Breast epithelium (tissue), 3 donors: ENCODE data around the gene ERF.

ENCODE experiments used
- POLR2A ChIP-seq: fragments of 450-650 bp; IDR thresholded peaks from one replicate; pipeline ENCODE4 v1.6.1; 2016; ENCODE audit warnings: antibody characterized with exemption, mild to moderate bottlenecking, moderate library complexity
- POLR2AphosphoS5 ChIP-seq, 3 donors: sonication (generic); formaldehyde crosslinking; IDR thresholded peaks; one replicate each; pipeline ENCODE4 v1.6.1; 2017; ENCODE audit warnings: antibody characterized with exemption in 3 of 3

DNA sequence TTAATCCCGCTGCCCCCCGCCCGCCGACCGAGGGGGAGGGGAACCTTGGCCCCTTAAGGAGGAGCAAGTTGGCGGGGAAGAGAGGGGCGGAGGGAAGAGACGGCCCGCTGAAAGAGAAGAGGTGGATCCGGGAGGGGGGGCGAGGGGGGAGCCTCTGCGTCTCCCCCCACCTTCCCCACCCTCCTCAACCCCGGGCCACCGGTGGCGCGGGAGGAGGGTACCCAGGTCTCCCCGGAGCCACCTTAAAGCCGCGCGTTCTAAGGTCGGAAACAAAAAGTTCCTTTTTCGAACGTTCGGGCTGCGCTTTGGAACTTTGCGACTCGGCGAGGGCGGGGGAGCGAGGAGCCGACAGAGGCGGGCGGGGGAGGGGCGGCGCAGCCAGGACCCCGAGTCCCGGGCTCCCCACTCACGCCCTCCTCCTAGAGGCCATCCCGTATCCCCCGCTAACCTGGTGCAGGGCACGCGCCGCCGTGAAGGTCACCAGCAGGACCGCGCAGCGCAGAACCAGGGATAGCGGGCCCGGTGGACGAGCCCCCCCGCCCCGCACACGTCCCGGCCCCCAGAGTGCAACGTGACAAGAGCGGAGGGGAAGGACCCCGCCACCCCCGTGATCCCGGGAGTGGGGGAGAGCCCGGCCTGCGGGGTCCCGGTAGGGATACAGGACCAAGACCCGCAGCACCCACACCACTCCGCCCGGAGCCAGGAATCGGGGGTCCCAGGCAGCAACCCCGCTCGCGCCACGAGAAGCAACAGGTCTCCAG lies 659 bp downstream of the ERF start:
- no peak for TF ChIP-seq POLR2A
- peak in 1 of 3 donors; percentile 60 for TF ChIP-seq POLR2AphosphoS5 (IDR thresholded peaks at IDR 0.05)
